IMR-90 (cell line): Measurements from ENCODE around the gene TXNL4B. TPM values are rescaled to one million over a fixed set of nuclear protein-coding genes. Genes with fewer than 3 reads are reported as not detected.

Experiments
- ATAC-seq: fragments of 200-7000 bp; cut with Tn5 transposase; 2 replicates; pipeline ENCODE4 v1.9.1; 2020; ENCODE audit warnings: low read depth, mild to moderate bottlenecking, moderate library complexity
- BruUV-seq: library from RNA; stranded (reverse); fragments of 400-500 nt; replicated peaks from 2 replicates; lab custom pipeline; 2021; lab: Mats Ljungman, UMichigan
- CTCF ChIA-PET: fragments of 300-600 bp; formaldehyde crosslinking; extraction: SDS; loops from one replicate; lab custom pipeline; 2021; ENCODE audit warnings: antibody characterized with exemption; lab: Yijun Ruan, JAX
- POLR2A ChIA-PET: fragments of 300-600 bp; sonication (Branson Sonifier 250); formaldehyde crosslinking; loops from one replicate; lab custom pipeline; 2022; ENCODE audit warnings: antibody characterized with exemption; ENCODE audit not compliant: unreplicated experiment; lab: Charles Lee
- DNase-seq: peaks from one replicate; pipeline ENCODE4 v3.0.0; 2013
- H2AFZ ChIP-seq: replicated peaks from 2 replicates; pipeline ENCODE3; 2013; ENCODE audit warnings: low read length, mild to moderate bottlenecking; ENCODE audit not compliant: poor library complexity
- H2AK5ac ChIP-seq: 2 replicates; pipeline ENCODE4 v1.6.1; 2013; ENCODE audit warnings: low read depth, low read length, inconsistent platforms
- H2AK9ac ChIP-seq: replicated peaks from 2 replicates; pipeline ENCODE3; 2013; ENCODE audit warnings: mild to moderate bottlenecking, low read depth, low read length, moderate library complexity; ENCODE audit not compliant: poor library complexity
- H2BK120ac ChIP-seq: 2 replicates; pipeline ENCODE4 v1.6.1; 2013; ENCODE audit warnings: low read depth, low read length, inconsistent platforms
- H2BK15ac ChIP-seq: 3 replicates; pipeline ENCODE4 v1.6.1; 2013; ENCODE audit warnings: low read depth, low read length, inconsistent platforms
- H2BK20ac ChIP-seq: 2 replicates; pipeline ENCODE4 v1.6.1; 2013; ENCODE audit warnings: low read depth, mild to moderate bottlenecking, inconsistent platforms, low read length, moderate library complexity
- H2BK5ac ChIP-seq: 2 replicates; pipeline ENCODE4 v1.6.1; 2013; ENCODE audit warnings: mild to moderate bottlenecking, low read depth, low read length, inconsistent platforms; ENCODE audit not compliant: poor library complexity, severe bottlenecking
- H3K14ac ChIP-seq: replicated peaks from 2 replicates; pipeline ENCODE4 v1.6.1; 2013; ENCODE audit warnings: low read depth, low read length, inconsistent platforms
- H3K18ac ChIP-seq: 2 replicates; pipeline ENCODE4 v1.6.1; 2013; ENCODE audit warnings: low read depth, low read length, control low read depth
- H3K23ac ChIP-seq: 2 replicates; pipeline ENCODE4 v1.6.1; 2013; ENCODE audit warnings: low read depth, low read length, inconsistent platforms
- H3K27ac ChIP-seq: 2 replicates; pipeline ENCODE4 v1.5.1; 2013; ENCODE audit warnings: mild to moderate bottlenecking, control low read depth, low read length; ENCODE audit not compliant: insufficient read depth
- H3K27me3 ChIP-seq: 2 replicates; pipeline ENCODE4 v1.6.1; 2013; ENCODE audit warnings: low read length; ENCODE audit not compliant: control insufficient read depth, insufficient read depth
- H3K36me3 ChIP-seq: 2 replicates; pipeline ENCODE4 v1.6.1; 2013; ENCODE audit warnings: low read length, mixed read lengths; ENCODE audit not compliant: control insufficient read depth, insufficient read depth
- H3K4ac ChIP-seq: 2 replicates; pipeline ENCODE4 v1.6.1; 2013; ENCODE audit warnings: low read depth, low read length, inconsistent platforms
- H3K4me1 ChIP-seq: 2 replicates; pipeline ENCODE4 v1.6.1; 2013; ENCODE audit warnings: low read length, mixed read lengths; ENCODE audit not compliant: control insufficient read depth, insufficient read depth
- H3K4me2 ChIP-seq: 2 replicates; pipeline ENCODE4 v1.6.1; 2013; ENCODE audit warnings: low read depth, mild to moderate bottlenecking, control low read depth, low read length, moderate library complexity
- H3K4me3 ChIP-seq: 2 replicates; pipeline ENCODE4 v1.5.1; 2013; ENCODE audit warnings: low read depth, mild to moderate bottlenecking, control low read depth, low read length, moderate library complexity; ENCODE audit not compliant: insufficient read depth
- H3K56ac ChIP-seq: 2 replicates; pipeline ENCODE4 v1.6.1; 2013; ENCODE audit warnings: low read length, inconsistent platforms; ENCODE audit not compliant: insufficient read depth; ENCODE audit errors: extremely low read depth
- H3K79me1 ChIP-seq, 2 experiments: 2 replicates each; pipeline ENCODE4 v1.6.1; 2013; ENCODE audit warnings: low read length in 2 of 2, inconsistent platforms in 1 of 2, low read depth in 1 of 2
- H3K9ac ChIP-seq: 2 replicates; pipeline ENCODE4 v1.6.1; 2013; ENCODE audit warnings: low read depth, low read length, control low read depth
- H3K9me1 ChIP-seq: 2 replicates; pipeline ENCODE4 v1.6.1; 2013; ENCODE audit warnings: low read length, inconsistent platforms; ENCODE audit not compliant: insufficient read depth
- H3K9me3 ChIP-seq: 2 replicates; pipeline ENCODE4 v1.6.1; 2013; ENCODE audit warnings: low read length; ENCODE audit not compliant: control insufficient read depth, insufficient read depth
- H4K20me1 ChIP-seq: 2 replicates; pipeline ENCODE4 v1.6.1; 2013; ENCODE audit warnings: low read length, inconsistent platforms; ENCODE audit not compliant: insufficient read depth
- H4K5ac ChIP-seq: 2 replicates; pipeline ENCODE4 v1.6.1; 2013; ENCODE audit warnings: mild to moderate bottlenecking, low read depth, low read length, control low read depth
- H4K8ac ChIP-seq, 2 experiments: 2 replicates each; pipeline ENCODE4 v1.6.1; 2013; ENCODE audit warnings: low read depth in 2 of 2, low read length in 2 of 2, control low read depth in 1 of 2, inconsistent platforms in 1 of 2
- H4K91ac ChIP-seq: 2 replicates; pipeline ENCODE4 v1.6.1; 2013; ENCODE audit warnings: low read depth, low read length, inconsistent platforms; ENCODE audit not compliant: insufficient read depth
- CHD1 ChIP-seq: IDR thresholded peaks from 2 replicates; pipeline ENCODE4 v1.6.1; 2012; ENCODE audit warnings: low read depth, low read length, improper control_type of control experiment
- FOS ChIP-seq: fragments of 150-350 bp; IDR thresholded peaks from 2 replicates; pipeline ENCODE4 v1.6.1; 2016; ENCODE audit warnings: low read depth, low read length
- MAZ ChIP-seq: IDR thresholded peaks from 2 replicates; pipeline ENCODE4 v1.6.1; 2012; ENCODE audit warnings: low read depth, mild to moderate bottlenecking, low read length, improper control_type of control experiment, moderate library complexity, borderline replicate concordance
- MXI1 ChIP-seq: IDR thresholded peaks from 2 replicates; pipeline ENCODE4 v1.6.1; 2012; ENCODE audit warnings: low read depth, mild to moderate bottlenecking, low read length, moderate library complexity, borderline replicate concordance
- RCOR1 ChIP-seq: IDR thresholded peaks from 2 replicates; pipeline ENCODE4 v1.6.1; 2012; ENCODE audit warnings: mild to moderate bottlenecking, low read length, improper control_type of control experiment; ENCODE audit not compliant: insufficient replicate concordance
- SMC3 ChIP-seq: fragments of 150-350 bp; IDR thresholded peaks from 2 replicates; pipeline ENCODE4 v1.6.1; 2016; ENCODE audit warnings: low read depth, mild to moderate bottlenecking, antibody characterized with exemption, low read length, moderate library complexity
- whole genome bisulfite sequencing, 2 experiments: methylation state at CpG; one replicate each; pipeline versions ENCODE4 v1.1.5 to v1.1.7; 2013; ENCODE audit warnings: missing lambda C conversion rate in 2 of 2; ENCODE audit not compliant: insufficient read length in 1 of 2; ENCODE audit errors: extremely low coverage in 2 of 2; 5-methylcytosine and 5-hydroxymethylcytosine counted together
- dilution Hi-C: fragments of 300-500 bp; cut with HindIII; formaldehyde crosslinking; loops from one replicate; pipeline ENCODE4 v1.14.3; 2018; ENCODE audit warnings: low sequenced_read_pairs; ENCODE audit not compliant: unreplicated experiment
- in situ Hi-C: fragments of 300-500 bp; cut with MboI; formaldehyde crosslinking; loops from 3 replicates; pipeline ENCODE4 v1.14.3; 2019; ENCODE audit warnings: low sequenced_read_pairs, inconsistent platforms, mixed read lengths
- intact Hi-C: fragments of 100-400 bp; cut with micrococcal nuclease; formaldehyde crosslinking; loops from 2 replicates; pipeline ENCODE4 v1.10.0; 2022
- polyA plus RNA-seq, 3 experiments: library from polyadenylated mRNA; depleted of rRNA; stranded (reverse); fragments of >200 nt; gene quantifications; 2 replicates each; pipeline ENCODE4 v1.2.3, GENCODE V29; 2012; ENCODE audit warnings: low replicate concordance in 1 of 3
- total RNA-seq: library from RNA; depleted of rRNA; stranded (reverse); fragments of >200 nt; gene quantifications from 2 replicates; pipeline ENCODE4 v1.2.3, GENCODE V29; 2012
- TF ChIP-seq, protein P1 (sequence below): fragments of 150-350 bp; IDR thresholded peaks from 2 replicates; pipeline ENCODE4 v1.6.1; 2017; ENCODE audit warnings: mild to moderate bottlenecking, antibody characterized with exemption, low read length, low read depth

TXNL4B gene
- total and polyA plus RNA-seq, 2 of the 4 experiments (the other 2 are of a cell fraction): 5.4 to 8.6 TPM

DNA sequence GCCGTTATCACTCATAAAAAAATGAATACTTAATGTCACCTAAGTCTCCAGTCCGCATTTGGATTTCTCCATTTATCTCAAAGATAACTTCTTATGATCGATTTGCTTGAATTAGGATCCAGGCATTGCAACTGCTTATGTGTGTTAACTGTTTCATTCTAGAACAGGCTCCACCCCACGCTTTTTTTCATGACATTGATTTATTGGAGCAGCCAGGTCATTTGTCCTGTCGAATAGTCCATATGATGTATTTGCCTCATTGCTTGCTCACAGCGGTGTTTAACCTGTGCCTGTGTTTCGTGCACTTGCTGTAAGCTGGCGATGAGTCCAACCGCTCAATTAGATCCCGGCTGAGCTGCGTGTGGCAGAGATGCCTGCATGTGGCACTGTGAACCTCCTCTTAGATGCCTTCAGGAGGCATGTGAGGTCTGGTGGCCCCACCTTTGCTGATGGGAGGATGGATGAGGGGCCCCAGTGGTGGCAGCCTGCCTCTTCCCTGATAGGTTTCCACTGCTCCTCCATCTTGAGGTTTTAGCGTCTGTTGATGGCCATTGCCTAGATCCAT, 16.6 kb upstream of the TXNL4B start:
- H2BK15ac ChIP-seq: no peak overlapping the region
- no peak overlapping the region for H4K91ac ChIP-seq
- no peak for ATAC-seq
- H2AFZ ChIP-seq: no peak overlapping the region
- no peak overlapping the region for H3K4me2 ChIP-seq
- WGBS, 2 experiments: 98% methylated on average over 7 of the region's 12 CpGs; no CpG with 5 or more reads in 1 of the 2 experiments
- H3K9ac ChIP-seq: no peak overlapping the region
- H2BK20ac ChIP-seq: no peak overlapping the region
- no peaks in the 10 kb centered on the region for H4K20me1 ChIP-seq
- H3K79me1 ChIP-seq: no peaks in the 10 kb centered on the region
- no peak overlapping the region for H3K14ac ChIP-seq
- no peak overlapping the region for H4K8ac ChIP-seq
- H3K4ac ChIP-seq: no peak overlapping the region
- H3K18ac ChIP-seq: no peak overlapping the region
- CTCF ChIA-PET: no interaction called here
- H2AK9ac ChIP-seq: no peak overlapping the region
- BruUV-seq: no TSS peak
- no peak for TF ChIP-seq RCOR1
- no peak for TF ChIP-seq CHD1
- TF ChIP-seq SMC3: no peak
- no peak for TF ChIP-seq MAZ
- no peak for TF ChIP-seq MXI1
- no peak for TF ChIP-seq FOS
- TF ChIP-seq, protein P1, sequence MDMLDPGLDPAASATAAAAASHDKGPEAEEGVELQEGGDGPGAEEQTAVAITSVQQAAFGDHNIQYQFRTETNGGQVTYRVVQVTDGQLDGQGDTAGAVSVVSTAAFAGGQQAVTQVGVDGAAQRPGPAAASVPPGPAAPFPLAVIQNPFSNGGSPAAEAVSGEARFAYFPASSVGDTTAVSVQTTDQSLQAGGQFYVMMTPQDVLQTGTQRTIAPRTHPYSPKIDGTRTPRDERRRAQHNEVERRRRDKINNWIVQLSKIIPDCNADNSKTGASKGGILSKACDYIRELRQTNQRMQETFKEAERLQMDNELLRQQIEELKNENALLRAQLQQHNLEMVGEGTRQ: no peak
- H3K4me1 ChIP-seq: no peaks in the 10 kb centered on the region
- dilution Hi-C loops (no loop called here), intact Hi-C loops (no loop called here), in situ Hi-C loops (no loop called here)
- no peak overlapping the region for H2AK5ac ChIP-seq
- no peak overlapping the region for H3K27ac ChIP-seq
- peaks cover 70% of the 10 kb centered on the region for H3K36me3 ChIP-seq
- H3K4me3 ChIP-seq: no peak overlapping the region
- H3K9me3 ChIP-seq: no peaks in the 10 kb centered on the region
- H2BK120ac ChIP-seq: no peak overlapping the region
- POLR2A ChIA-PET: no interaction called here
- no peak for DNase-seq
- H3K56ac ChIP-seq: no peak overlapping the region
- H3K27me3 ChIP-seq: no peaks in the 10 kb centered on the region
- H3K23ac ChIP-seq: no peak overlapping the region
- no peaks in the 10 kb centered on the region; the same call in 1 of the 2 replicates for H3K9me1 ChIP-seq
- no peak overlapping the region for H4K5ac ChIP-seq
- no peak overlapping the region for H2BK5ac ChIP-seq
